NT2/D1 (cell line): Measurements from ENCODE around the gene VPS33B.

Experiments
- YY1 ChIP-seq: IDR thresholded peaks from 2 replicates; pipeline ENCODE4 v1.6.1; 2011; ENCODE audit not compliant: insufficient read length, insufficient read depth
- ZNF274 ChIP-seq: IDR thresholded peaks from 2 replicates; pipeline ENCODE4 v1.6.1; 2011; ENCODE audit warnings: mild to moderate bottlenecking, low read depth, low read length

DNA sequence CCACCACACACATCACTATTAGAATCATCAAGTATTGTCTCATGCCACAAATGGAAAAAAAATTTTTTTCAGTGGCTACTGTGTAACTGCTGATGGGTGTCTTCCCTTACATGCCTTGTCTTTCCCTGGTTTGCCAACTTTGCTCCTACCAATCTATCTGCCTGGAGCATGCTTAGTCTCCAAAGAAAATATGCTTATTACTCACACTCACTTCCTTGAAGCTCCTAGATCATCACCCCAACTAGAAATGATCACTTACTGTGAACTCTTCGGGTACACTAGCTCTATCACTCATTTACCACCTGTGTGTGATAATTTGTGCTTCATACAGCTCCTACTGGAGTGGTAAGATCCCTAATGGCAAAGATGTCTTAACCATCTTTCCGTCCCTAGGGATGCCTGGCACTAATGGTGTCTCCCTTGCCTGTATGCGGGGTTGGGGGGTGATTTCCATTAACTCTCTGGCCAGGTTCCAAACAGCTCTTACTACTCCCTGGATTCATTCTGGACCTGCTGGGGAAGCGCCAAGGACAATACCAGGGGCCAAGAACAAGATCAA is 799 bp downstream of the VPS33B start:
- TF ChIP-seq YY1 (no peak), ZNF274 (no peak)
